ENCODE data around the gene RYR2.

DNA sequence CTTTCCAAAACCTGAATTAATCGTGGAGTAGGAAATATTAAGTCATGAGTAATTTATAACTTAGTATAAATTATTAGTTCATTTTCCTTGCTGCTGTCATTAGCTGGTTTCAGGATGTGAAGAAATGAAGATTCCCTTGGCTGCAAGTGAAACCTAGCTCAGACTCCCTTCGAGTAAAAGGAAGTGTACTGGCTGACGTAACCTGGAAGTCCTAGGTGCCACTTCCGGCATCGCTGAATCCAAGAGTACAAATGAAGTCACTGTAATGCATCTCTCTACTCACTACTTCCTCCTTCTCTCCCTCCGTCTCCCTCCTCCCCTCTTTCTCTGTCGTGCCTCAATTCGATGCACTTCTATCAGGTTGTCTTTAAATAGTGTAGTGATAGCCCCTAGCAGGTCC is 820.0 kb downstream of the RYR2 start:
- TF ChIP-seq CTCF (IDR thresholded peaks at IDR 0.05) (no peak), POLR2AphosphoS5 (IDR thresholded peaks at IDR 0.05) (no peak), POLR2A (IDR thresholded peaks at IDR 0.05) (no peak), EP300 (IDR thresholded peaks at IDR 0.05; ENCODE audit: low read depth) (no peak)
